ENCODE results near the gene GMDS. TPM values are rescaled to one million over a fixed set of nuclear protein-coding genes. Genes with fewer than 3 reads are reported as not detected.

Gene GMDS
- total RNA-seq, 1 donor from 2014 or later = 30.2 TPM

DNA sequence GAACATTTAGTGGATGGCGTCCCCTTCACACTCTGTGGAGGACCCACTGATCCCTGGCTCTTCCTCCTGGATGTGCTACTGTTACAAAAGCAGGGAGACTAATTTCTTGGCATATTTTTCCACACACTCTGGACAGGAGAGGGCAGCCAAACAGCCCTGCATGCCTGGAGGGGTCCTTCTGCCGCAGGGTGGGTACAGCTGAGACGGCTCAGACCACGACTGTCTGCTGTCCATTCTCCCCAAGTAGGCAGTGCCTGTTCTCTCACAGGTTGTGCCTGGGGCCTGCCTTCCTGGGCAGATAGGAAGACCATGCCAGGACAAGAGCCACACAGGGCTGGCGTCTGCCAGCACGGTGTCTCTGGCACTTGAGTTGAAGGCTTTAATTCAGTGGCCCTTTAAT, 375.6 kb downstream of the GMDS start:
- Histone ChIP-seq H3K4me3 (no peak overlapping the region), H3K9me3 (no peaks in the 10 kb centered on the region), H3K36me3 (no peaks in the 10 kb centered on the region), H3K27ac (no peak overlapping the region), H3K4me1 (peaks cover 14% of the 10 kb centered on the region), H3K27me3 (no peaks in the 10 kb centered on the region)
- TF ChIP-seq, protein P1, sequence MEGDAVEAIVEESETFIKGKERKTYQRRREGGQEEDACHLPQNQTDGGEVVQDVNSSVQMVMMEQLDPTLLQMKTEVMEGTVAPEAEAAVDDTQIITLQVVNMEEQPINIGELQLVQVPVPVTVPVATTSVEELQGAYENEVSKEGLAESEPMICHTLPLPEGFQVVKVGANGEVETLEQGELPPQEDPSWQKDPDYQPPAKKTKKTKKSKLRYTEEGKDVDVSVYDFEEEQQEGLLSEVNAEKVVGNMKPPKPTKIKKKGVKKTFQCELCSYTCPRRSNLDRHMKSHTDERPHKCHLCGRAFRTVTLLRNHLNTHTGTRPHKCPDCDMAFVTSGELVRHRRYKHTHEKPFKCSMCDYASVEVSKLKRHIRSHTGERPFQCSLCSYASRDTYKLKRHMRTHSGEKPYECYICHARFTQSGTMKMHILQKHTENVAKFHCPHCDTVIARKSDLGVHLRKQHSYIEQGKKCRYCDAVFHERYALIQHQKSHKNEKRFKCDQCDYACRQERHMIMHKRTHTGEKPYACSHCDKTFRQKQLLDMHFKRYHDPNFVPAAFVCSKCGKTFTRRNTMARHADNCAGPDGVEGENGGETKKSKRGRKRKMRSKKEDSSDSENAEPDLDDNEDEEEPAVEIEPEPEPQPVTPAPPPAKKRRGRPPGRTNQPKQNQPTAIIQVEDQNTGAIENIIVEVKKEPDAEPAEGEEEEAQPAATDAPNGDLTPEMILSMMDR (IDR thresholded peaks at IDR 0.05) = no peak
- TF ChIP-seq POLR2A (IDR thresholded peaks at IDR 0.05) (no peak), POLR2AphosphoS5 (IDR thresholded peaks at IDR 0.05; ENCODE audit: insufficient read depth in 1 of 2, low read depth in 1 of 2) (no peak)
- DNase-seq (ENCODE audit: extremely low spot score in 2 of 2) = no peak
- intact Hi-C loops (cut with DNase I) = no loop called here

DNA sequence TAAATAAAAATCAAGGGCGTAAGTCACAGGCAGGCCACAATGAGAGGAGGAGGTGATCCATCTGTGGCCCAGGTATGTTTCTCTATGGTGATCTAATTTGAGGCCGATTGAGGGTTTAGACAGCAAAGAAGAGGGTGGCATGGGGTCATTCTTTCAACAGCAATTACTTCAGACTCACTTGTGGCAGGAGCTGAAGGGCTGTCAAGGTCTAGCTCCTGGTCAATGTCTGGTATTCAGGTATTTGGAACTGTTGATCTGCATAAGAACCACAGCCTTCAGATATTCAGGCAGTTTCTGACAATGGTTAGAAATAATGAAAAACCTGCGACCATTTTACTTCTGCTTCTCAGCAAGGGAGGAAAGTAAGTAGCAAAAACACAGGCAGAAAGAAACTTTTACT, 376.1 kb downstream of the GMDS start:
- intact Hi-C loops (cut with DNase I) = no loop called here

DNA sequence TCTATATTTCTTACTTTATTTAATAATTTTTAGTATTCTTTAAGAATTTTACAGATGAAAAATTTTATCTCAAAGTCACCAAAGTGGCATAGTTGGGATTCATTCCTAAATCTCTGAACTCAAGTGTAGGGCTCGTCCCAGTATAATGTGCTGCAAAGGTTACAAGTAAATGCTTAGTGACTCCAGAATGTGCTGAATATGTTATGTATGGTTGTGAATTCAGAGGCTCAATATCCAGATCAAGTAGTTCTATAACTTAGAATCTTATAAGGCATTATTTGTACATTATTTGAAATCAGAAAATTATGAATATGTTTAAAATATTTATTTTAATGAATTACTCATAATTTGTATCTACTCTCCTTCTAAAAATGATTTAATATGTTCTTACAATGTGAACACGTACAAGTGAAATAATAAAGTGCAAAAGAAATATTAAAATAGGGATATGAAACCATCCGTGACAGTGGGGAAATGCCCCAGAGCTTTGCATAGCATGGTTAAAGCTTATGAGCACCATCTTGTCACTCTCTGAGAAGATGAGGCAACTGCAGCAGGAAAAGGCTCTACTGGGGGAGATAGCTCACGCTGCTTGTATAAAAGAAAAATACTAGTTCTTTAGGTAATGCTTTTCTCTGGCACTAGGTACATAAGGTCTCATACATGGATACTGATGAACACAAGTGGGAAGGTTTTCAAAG, 376.7 kb downstream of the GMDS start:
- Histone ChIP-seq H3K36me3 (no peaks in the 10 kb centered on the region), H3K27me3 (no peaks in the 10 kb centered on the region), H3K27ac (no peak overlapping the region), H3K4me3 (no peak overlapping the region), H3K9me3 (no peaks in the 10 kb centered on the region), H3K4me1 (peaks cover 14% of the 10 kb centered on the region)
- DNase-seq (ENCODE audit: extremely low spot score in 2 of 2) = no peak
- TF ChIP-seq, protein P1 (IDR thresholded peaks at IDR 0.05) = no peak
- TF ChIP-seq POLR2A (IDR thresholded peaks at IDR 0.05) = no peak
- TF ChIP-seq POLR2AphosphoS5 (IDR thresholded peaks at IDR 0.05; ENCODE audit: insufficient read depth in 1 of 2, low read depth in 1 of 2) = no peak
- intact Hi-C loops (cut with DNase I) = no loop called here

More for the DNA sequence above, 376.1 kb downstream of the GMDS start:
- H3K36me3 ChIP-seq = no peaks in the 10 kb centered on the region
- H3K27ac ChIP-seq = no peak overlapping the region
- H3K4me3 ChIP-seq = no peak overlapping the region
- no peak for DNase-seq (ENCODE audit: extremely low spot score in 2 of 2)
- no peaks in the 10 kb centered on the region for H3K9me3 ChIP-seq
- peaks cover 14% of the 10 kb centered on the region for H3K4me1 ChIP-seq
- H3K27me3 ChIP-seq = no peaks in the 10 kb centered on the region
- TF ChIP-seq POLR2A (IDR thresholded peaks at IDR 0.05) (no peak), POLR2AphosphoS5 (IDR thresholded peaks at IDR 0.05; ENCODE audit: insufficient read depth in 1 of 2, low read depth in 1 of 2) (no peak)
- TF ChIP-seq, protein P1 (IDR thresholded peaks at IDR 0.05) = no peak

DNA sequence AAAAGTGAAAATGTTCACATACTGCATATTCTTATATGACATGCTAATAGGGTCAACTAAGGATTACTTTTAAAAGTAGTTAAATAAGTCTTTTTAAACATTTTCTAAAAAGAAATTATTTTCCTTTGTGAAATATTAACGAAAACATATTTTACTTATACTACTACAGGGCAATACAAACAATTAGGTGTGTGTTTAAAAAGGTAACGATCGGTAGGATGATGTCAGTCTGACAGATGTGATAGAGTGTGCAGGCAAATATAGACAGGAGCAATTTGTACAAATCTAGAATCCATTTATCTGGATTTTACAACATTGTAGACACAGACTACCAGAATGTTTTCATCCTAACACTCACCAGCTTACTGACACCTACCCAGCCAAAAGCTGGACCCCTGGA, 378.2 kb downstream of the GMDS start:
- intact Hi-C loops (cut with DNase I) = no loop called here
- no peaks in the 10 kb centered on the region for H3K36me3 ChIP-seq
- H3K9me3 ChIP-seq = no peaks in the 10 kb centered on the region
- TF ChIP-seq, protein P1 (IDR thresholded peaks at IDR 0.05) = no peak
- TF ChIP-seq POLR2AphosphoS5 (IDR thresholded peaks at IDR 0.05; ENCODE audit: insufficient read depth in 1 of 2, low read depth in 1 of 2) = no peak
- TF ChIP-seq POLR2A (IDR thresholded peaks at IDR 0.05) = no peak
- DNase-seq (ENCODE audit: extremely low spot score in 2 of 2) = no peak
- no peaks in the 10 kb centered on the region for H3K27me3 ChIP-seq
- H3K27ac ChIP-seq = no peak overlapping the region
- peaks cover 4% of the 10 kb centered on the region for H3K4me1 ChIP-seq
- H3K4me3 ChIP-seq = no peak overlapping the region

DNA sequence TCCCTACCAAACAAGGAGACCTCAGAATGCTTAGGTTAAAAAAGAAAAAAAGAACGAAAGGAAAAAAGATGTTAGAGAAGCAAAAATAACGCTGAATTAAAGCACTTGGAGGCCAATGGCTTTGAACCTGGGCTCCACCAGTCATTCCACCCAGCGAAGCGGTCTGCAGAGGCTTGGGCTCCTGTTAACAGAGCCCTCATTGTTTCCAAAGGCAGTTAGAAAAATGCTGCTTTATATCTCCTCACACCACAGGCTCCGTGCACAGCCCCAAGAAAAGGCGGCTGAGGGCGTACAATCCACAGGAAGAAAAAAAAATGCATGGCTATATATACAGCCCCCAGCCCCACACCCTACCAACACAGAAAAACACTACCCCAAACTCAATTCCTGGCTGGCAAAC, 379.8 kb downstream of the GMDS start:
- no peaks in the 10 kb centered on the region for H3K27me3 ChIP-seq
- DNase-seq (ENCODE audit: extremely low spot score in 2 of 2) = no peak
- intact Hi-C loops (cut with DNase I) = no loop called here
- TF ChIP-seq, protein P1 (IDR thresholded peaks at IDR 0.05) = no peak
- TF ChIP-seq POLR2AphosphoS5 (IDR thresholded peaks at IDR 0.05; ENCODE audit: insufficient read depth in 1 of 2, low read depth in 1 of 2) = no peak
- TF ChIP-seq POLR2A (IDR thresholded peaks at IDR 0.05) = no peak
- H3K27ac ChIP-seq = no peak overlapping the region
- no peaks in the 10 kb centered on the region for H3K4me1 ChIP-seq
- no peaks in the 10 kb centered on the region for H3K36me3 ChIP-seq
- H3K9me3 ChIP-seq = no peaks in the 10 kb centered on the region
- no peak overlapping the region for H3K4me3 ChIP-seq

Measured in vagina (tissue), 2 donors.